ENCODE measurements around the gene ZFYVE28. TPM values are rescaled to one million over a fixed set of nuclear protein-coding genes. Genes with fewer than 3 reads are reported as not detected.

ZFYVE28 gene
- total RNA-seq, 1 donor from 2014 or later, result 4.4 TPM

GRCh38 chr4:2261110-2261852 is 157.2 kb downstream of the ZFYVE28 start:
- no peak overlapping the region for H3K27ac Mint-ChIP-seq
- no peaks in the 10 kb centered on the region for H3K36me3 Mint-ChIP-seq (ENCODE audit: low read depth)
- no peaks in the 10 kb centered on the region for H3K27me3 Mint-ChIP-seq
- DNase-seq, result peak; percentile 93
- no peaks in the 10 kb centered on the region for H3K9me3 Mint-ChIP-seq
- peak overlapping the region; percentile 76 for H3K4me3 Mint-ChIP-seq
- no peaks in the 10 kb centered on the region for H3K4me1 Mint-ChIP-seq
- intact Hi-C loops (cut with micrococcal nuclease), result no loop called here

- Mint-ChIP-seq H3K36me3 (ENCODE audit: low read depth) (no peaks in the 10 kb centered on the region), H3K27ac (no peak overlapping the region), H3K4me3 (peak overlapping the region; percentile 76), H3K4me1 (no peaks in the 10 kb centered on the region), H3K27me3 (no peaks in the 10 kb centered on the region), H3K9me3 (no peaks in the 10 kb centered on the region)
- intact Hi-C loops (cut with micrococcal nuclease), result no loop called here
- DNase-seq, result no peak
These were observed 157.9 kb downstream of the ZFYVE28 start for GRCh38 chr4:2260344-2261109.

DNA sequence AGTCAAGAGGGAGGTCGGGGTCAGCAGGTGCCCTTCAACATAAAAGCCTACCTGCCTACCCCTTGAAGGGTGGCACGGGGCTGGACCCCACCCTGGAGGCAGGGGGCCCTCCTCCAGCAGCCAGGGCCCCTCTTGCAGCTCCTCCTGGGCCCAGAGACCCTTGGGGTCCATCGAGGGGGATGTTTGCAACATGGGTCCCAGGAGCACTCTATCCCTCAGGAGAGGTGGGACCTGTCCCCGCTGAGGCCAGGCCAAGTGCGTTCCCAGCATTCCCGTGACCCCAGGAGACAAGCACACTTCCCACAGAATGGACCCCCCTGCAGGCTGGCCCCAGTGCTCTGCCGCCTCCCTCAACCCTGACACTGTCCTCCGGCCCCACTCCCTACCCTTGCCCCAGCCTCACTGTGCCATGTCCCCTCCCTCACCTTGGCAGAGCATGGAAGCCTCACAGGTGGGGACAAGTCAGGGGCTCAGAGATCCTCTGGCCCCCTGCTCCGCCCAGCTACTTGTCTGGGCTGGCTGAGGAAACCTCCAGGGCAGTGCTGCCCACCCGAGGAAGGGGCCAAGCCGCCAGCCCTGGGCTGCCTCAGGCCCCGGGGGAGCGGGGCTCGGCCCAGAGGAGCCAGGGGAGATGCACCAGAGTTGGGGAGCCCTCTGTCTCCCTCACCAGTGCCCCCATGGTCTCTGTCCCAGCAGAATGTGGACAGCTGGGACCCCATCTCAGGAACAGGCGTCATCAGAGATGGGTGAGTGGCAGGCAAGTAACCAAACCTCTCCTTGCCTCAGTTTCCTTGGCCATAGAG is 158.7 kb downstream of the ZFYVE28 start:
- H3K36me3 Mint-ChIP-seq (ENCODE audit: low read depth), result no peaks in the 10 kb centered on the region

GRCh38 chr4:2259036-2259540 is 159.4 kb downstream of the ZFYVE28 start:
- H3K27ac Mint-ChIP-seq, result no peak overlapping the region
- no peaks in the 10 kb centered on the region for H3K4me1 Mint-ChIP-seq
- H3K36me3 Mint-ChIP-seq (ENCODE audit: low read depth), result no peaks in the 10 kb centered on the region
- H3K4me3 Mint-ChIP-seq, result no peak overlapping the region
- no peak for DNase-seq
- no peaks in the 10 kb centered on the region for H3K9me3 Mint-ChIP-seq
- H3K27me3 Mint-ChIP-seq, result no peaks in the 10 kb centered on the region
- intact Hi-C loops (cut with micrococcal nuclease), result no loop called here

More for the DNA sequence above, 158.7 kb downstream of the ZFYVE28 start:
- DNase-seq, result no peak
- H3K27ac Mint-ChIP-seq, result no peak overlapping the region
- peak overlapping the region; percentile 19 for H3K4me3 Mint-ChIP-seq
- intact Hi-C loops (cut with micrococcal nuclease), result no loop called here
- no peaks in the 10 kb centered on the region for H3K9me3 Mint-ChIP-seq
- H3K27me3 Mint-ChIP-seq, result no peaks in the 10 kb centered on the region
- H3K4me1 Mint-ChIP-seq, result no peaks in the 10 kb centered on the region

- no peaks in the 10 kb centered on the region for H3K36me3 Mint-ChIP-seq (ENCODE audit: low read depth)
- H3K27me3 Mint-ChIP-seq, result no peaks in the 10 kb centered on the region
- H3K4me3 Mint-ChIP-seq, result no peak overlapping the region
- no peaks in the 10 kb centered on the region for H3K9me3 Mint-ChIP-seq
- H3K4me1 Mint-ChIP-seq, result no peaks in the 10 kb centered on the region
- DNase-seq, result no peak
- intact Hi-C loops (cut with micrococcal nuclease), result no loop called here
- no peak overlapping the region for H3K27ac Mint-ChIP-seq
These were observed 160.1 kb downstream of the ZFYVE28 start for GRCh38 chr4:2258091-2259035.

DNA sequence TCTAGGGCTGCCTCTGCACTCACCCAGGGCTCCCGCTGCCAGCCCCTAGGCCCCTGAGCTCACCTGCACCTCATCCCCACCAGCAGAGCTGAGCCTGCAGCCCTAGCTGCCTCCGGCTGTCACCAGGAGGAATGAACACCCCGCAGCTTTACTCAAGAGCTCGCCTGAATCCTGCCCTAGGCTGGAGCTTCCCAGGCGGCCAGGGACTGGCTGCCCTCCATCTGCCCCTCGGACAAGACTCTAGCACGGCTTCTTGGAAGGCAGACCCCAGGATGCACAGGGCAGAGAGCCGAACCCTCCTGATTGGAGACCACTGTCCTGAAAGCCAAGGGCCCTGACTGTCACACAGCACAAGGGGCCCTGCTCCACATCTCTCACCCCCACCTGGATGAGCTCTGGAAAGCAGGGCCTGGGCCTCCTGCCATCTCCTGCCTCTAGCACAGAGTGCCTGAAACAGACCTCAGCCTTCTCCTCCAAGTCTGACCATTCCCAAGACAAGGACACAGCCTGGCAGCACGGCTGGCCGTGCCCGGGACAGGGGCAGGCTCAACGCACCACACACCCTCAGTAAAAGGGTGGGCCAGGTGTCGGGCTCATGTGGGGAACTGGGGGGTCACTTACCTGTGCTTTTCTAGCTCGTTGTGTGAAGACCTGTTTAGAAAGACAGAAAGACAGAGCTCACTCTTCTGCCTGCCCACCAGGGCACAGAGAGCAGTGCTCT is 160.9 kb downstream of the ZFYVE28 start:
- intact Hi-C loops (cut with micrococcal nuclease), result no loop called here
- H3K9me3 Mint-ChIP-seq, result no peaks in the 10 kb centered on the region
- no peak overlapping the region for H3K4me3 Mint-ChIP-seq
- H3K36me3 Mint-ChIP-seq (ENCODE audit: low read depth), result no peaks in the 10 kb centered on the region
- H3K27ac Mint-ChIP-seq, result no peak overlapping the region
- DNase-seq, result no peak
- no peaks in the 10 kb centered on the region for H3K27me3 Mint-ChIP-seq
- H3K4me1 Mint-ChIP-seq, result no peaks in the 10 kb centered on the region

- intact Hi-C loops (cut with micrococcal nuclease), result no loop called here
- no peaks in the 10 kb centered on the region for H3K4me1 Mint-ChIP-seq
- no peaks in the 10 kb centered on the region for H3K9me3 Mint-ChIP-seq
- no peak overlapping the region for H3K4me3 Mint-ChIP-seq
- no peaks in the 10 kb centered on the region for H3K27me3 Mint-ChIP-seq
- DNase-seq, result no peak
- H3K27ac Mint-ChIP-seq, result no peak overlapping the region
- H3K36me3 Mint-ChIP-seq (ENCODE audit: low read depth), result no peaks in the 10 kb centered on the region
These were observed 161.7 kb downstream of the ZFYVE28 start for GRCh38 chr4:2256781-2257191.

DNA sequence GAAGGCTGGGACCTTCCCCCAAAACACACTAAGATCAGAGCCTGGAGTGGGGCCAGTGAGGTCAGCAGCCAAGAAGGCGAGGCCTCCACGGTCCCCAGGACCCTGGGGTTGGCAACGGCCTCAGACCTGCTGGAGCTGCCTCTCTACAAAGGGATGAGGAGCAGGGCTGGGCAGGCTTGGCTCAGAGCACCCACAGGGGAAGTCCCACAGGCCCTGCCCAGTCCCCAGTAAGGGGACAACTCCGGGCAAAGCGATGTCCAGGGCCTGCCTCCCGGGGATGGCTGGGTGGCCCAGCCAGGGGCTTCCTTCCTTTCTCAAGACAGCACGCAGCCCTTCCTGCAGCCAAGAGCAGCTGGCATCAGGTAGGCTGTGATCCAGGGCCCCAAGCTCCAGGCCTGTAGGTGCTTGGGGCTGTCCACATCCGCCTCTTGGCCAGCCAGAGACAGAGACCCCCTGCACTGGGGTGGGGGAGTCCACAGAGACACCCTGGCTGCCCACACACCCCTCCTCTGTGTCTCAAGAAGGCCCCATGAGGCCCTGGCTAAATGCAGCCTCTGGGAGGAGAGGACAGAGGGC is 162.2 kb downstream of the ZFYVE28 start:
- intact Hi-C loops (cut with micrococcal nuclease), result no loop called here
- Mint-ChIP-seq H3K27me3 (no peaks in the 10 kb centered on the region), H3K4me3 (no peak overlapping the region), H3K36me3 (ENCODE audit: low read depth) (no peaks in the 10 kb centered on the region), H3K9me3 (no peaks in the 10 kb centered on the region), H3K4me1 (no peaks in the 10 kb centered on the region), H3K27ac (no peak overlapping the region)
- DNase-seq, result no peak

- DNase-seq, result no peak
- Mint-ChIP-seq H3K27ac (no peak overlapping the region), H3K4me1 (no peaks in the 10 kb centered on the region), H3K36me3 (ENCODE audit: low read depth) (no peaks in the 10 kb centered on the region), H3K9me3 (no peaks in the 10 kb centered on the region), H3K4me3 (no peak overlapping the region), H3K27me3 (no peaks in the 10 kb centered on the region)
- intact Hi-C loops (cut with micrococcal nuclease), result no loop called here
These were observed 162.8 kb downstream of the ZFYVE28 start for GRCh38 chr4:2255501-2256155.

DNA sequence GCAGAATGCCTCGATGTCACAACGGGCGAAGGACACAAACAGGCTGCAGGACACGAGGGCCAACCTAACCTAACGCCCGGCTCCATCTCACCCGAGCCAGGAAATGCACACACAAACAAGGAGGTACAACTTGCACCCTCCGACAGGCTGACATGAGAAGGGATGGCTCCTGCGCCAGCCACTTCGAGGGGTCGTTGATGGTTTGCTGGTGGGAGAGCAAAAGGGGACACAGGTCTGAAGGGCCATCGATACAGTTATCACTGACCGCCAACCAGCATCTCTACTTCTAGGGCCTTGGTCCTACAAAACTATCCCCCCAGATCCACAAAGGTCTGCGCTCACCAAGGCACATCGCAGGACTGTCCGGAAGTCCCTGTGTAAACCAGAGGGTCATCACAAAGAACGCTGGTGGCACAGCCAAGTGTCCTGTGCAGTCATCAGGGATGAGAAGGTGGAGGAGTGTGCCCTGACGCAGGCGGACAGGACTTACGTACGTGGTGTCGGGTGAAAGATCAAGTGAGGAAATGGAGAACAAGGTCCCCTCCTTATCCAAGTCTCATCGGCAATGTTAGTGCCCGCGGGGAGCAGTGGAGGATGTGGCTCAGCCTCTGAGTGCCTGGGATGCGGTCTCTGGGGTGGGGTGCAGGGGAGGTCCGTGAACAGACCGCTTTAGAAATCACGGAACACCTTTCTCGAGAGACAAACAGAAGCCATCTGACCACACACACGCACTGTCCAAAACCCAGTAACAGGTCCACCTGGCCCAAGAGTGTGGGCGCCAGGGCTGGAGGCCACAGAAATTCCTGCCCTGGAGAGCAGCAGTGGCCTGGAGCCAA is 163.6 kb downstream of the ZFYVE28 start:
- Mint-ChIP-seq H3K4me3 (no peak overlapping the region), H3K36me3 (ENCODE audit: low read depth) (no peaks in the 10 kb centered on the region), H3K27me3 (no peaks in the 10 kb centered on the region), H3K4me1 (no peaks in the 10 kb centered on the region), H3K9me3 (no peaks in the 10 kb centered on the region), H3K27ac (no peak overlapping the region)
- DNase-seq, result no peak
- intact Hi-C loops (cut with micrococcal nuclease), result no loop called here

All from activated CD4-positive, alpha-beta T cell treated with anti-CD3 and anti-CD28 coated beads, Interleukin-2, amount 10 ng/mL, durations not matched to agents 24 days and 14 days (primary cell).